SK-N-SH (cell line): ENCODE measurements around the gene AGAP1. TPM values are rescaled to one million over a fixed set of nuclear protein-coding genes. Genes with fewer than 3 reads are reported as not detected.

Experiments used
- CTCF ChIA-PET: fragments of 300-600, 350-600 bp; formaldehyde crosslinking; extraction: SDS; loops from one replicate; lab custom pipeline; 2021; lab: Yijun Ruan, JAX
- POLR2A ChIA-PET: fragments of 350-600 bp; sonication (Branson Sonifier 250); formaldehyde crosslinking; extraction: SDS; loops from one replicate; lab custom pipeline; 2020; ENCODE audit warnings: antibody characterized with exemption, inconsistent platforms; lab: Yijun Ruan, JAX
- DNase-seq: peaks from one replicate; pipeline ENCODE4 v3.0.0; 2012
- H2AFZ ChIP-seq: fragments of 200-600 bp; sonication (generic); 2 replicates; pipeline ENCODE4 v1.8.1; 2016; ENCODE audit warnings: antibody characterized with exemption, mild to moderate bottlenecking, low read depth
- H3F3A ChIP-seq: fragments of 200-600 bp; sonication (generic); replicated peaks from 2 replicates; pipeline ENCODE3; 2016; ENCODE audit warnings: antibody characterized with exemption, mild to moderate bottlenecking; ENCODE audit not compliant: insufficient read depth
- H3K27ac ChIP-seq, 2 experiments: fragments of 200-500 bp in 1 of 2; fragments of 200-600 bp in 1 of 2; sonication (Bioruptor generic) in 1 of 2; sonication (generic), shearing (Covaris generic) in 1 of 2; 2 replicates each; pipeline versions ENCODE4 v1.5.1 to v1.6.1; 2014 to 2016; ENCODE audit warnings: low read depth in 2 of 2, inconsistent platforms in 1 of 2, low read length in 1 of 2, mild to moderate bottlenecking in 1 of 2, mixed read lengths in 1 of 2
- H3K27me3 ChIP-seq: fragments of 200-600 bp; sonication (generic), shearing (Covaris generic); 2 replicates; pipeline ENCODE4 v1.6.1; 2016; ENCODE audit warnings: mixed run types; ENCODE audit not compliant: insufficient read depth
- H3K36me3 ChIP-seq, 2 experiments: fragments of 200-500 bp in 1 of 2; fragments of 200-600 bp in 1 of 2; sonication (Bioruptor generic) in 1 of 2; sonication (generic) in 1 of 2; replicated peaks in 1 of 2; 2 replicates each; pipeline versions ENCODE3 to v1.5.1; 2014 to 2016; ENCODE audit warnings: low read length in 1 of 2, mild to moderate bottlenecking in 1 of 2; ENCODE audit not compliant: insufficient read depth in 2 of 2, control insufficient read depth in 1 of 2
- H3K4me1 ChIP-seq, 2 experiments: fragments of 200-500 bp in 1 of 2; fragments of 200-600 bp in 1 of 2; sonication (Bioruptor generic) in 1 of 2; sonication (generic), shearing (Covaris generic) in 1 of 2; 2 replicates each; pipeline versions ENCODE4 v1.5.1 to v1.6.1; 2014 to 2016; ENCODE audit warnings: low read depth in 1 of 2, low read length in 1 of 2, mixed run types in 1 of 2; ENCODE audit not compliant: insufficient read depth in 2 of 2, control insufficient read depth in 1 of 2
- H3K4me2 ChIP-seq: fragments of 200-600 bp; sonication (generic), shearing (Covaris generic); 2 replicates; pipeline ENCODE4 v1.6.1; 2017; ENCODE audit warnings: mixed run types
- H3K4me3 ChIP-seq, 2 experiments: fragments of 200-500 bp in 1 of 2; fragments of 200-600 bp in 1 of 2; sonication (Bioruptor generic) in 1 of 2; sonication (generic), shearing (Covaris generic) in 1 of 2; 2 replicates each; pipeline versions ENCODE4 v1.5.1 to v1.8.1; 2014 to 2016; ENCODE audit warnings: low read depth in 2 of 2, inconsistent platforms in 1 of 2, low read length in 1 of 2, mild to moderate bottlenecking in 1 of 2, mixed read lengths in 1 of 2, moderate library complexity in 1 of 2
- H3K79me2 ChIP-seq: fragments of 200-600 bp; sonication (generic); 2 replicates; pipeline ENCODE4 v1.8.1; 2017; ENCODE audit warnings: mild to moderate bottlenecking; ENCODE audit not compliant: insufficient read depth
- H3K9ac ChIP-seq: fragments of 200-600 bp; sonication (generic); 2 replicates; pipeline ENCODE4 v1.6.1; 2017; ENCODE audit warnings: mixed run types
- H3K9me2 ChIP-seq: fragments of 200-600 bp; sonication (generic); 2 replicates; pipeline ENCODE4 v1.6.1; 2017; ENCODE audit warnings: mixed run types
- H3K9me3 ChIP-seq: fragments of 200-600 bp; sonication (generic); 2 replicates; pipeline ENCODE4 v1.6.1; 2017; ENCODE audit warnings: mixed run types, mild to moderate bottlenecking, moderate library complexity
- H4K20me1 ChIP-seq: fragments of 200-600 bp; sonication (generic); 2 replicates; pipeline ENCODE4 v1.6.1; 2017; ENCODE audit warnings: mild to moderate bottlenecking, mixed run types; ENCODE audit not compliant: insufficient read depth
- CHD2 ChIP-seq: fragments of 150-350 bp; IDR thresholded peaks from 2 replicates; pipeline ENCODE4 v1.6.1; 2018; ENCODE audit warnings: low read length; ENCODE audit not compliant: partially characterized antibody
- ELF1 ChIP-seq: IDR thresholded peaks from 2 replicates; pipeline ENCODE4 v1.4.0; 2012
- EP300 ChIP-seq, 2 experiments: IDR thresholded peaks; 2 replicates each; pipeline versions ENCODE4 v1.4.0 to v1.6.1; 2012; ENCODE audit warnings: borderline replicate concordance in 1 of 2, low read depth in 1 of 2, low read length in 1 of 2
- EZH2phosphoT487 ChIP-seq: fragments of 200-600 bp; sonication (generic); IDR thresholded peaks from 2 replicates; pipeline ENCODE4 v1.6.1; 2017; ENCODE audit warnings: low read depth, mixed run types, mild to moderate bottlenecking, antibody characterized with exemption, moderate library complexity, borderline replicate concordance
- FOSL2 ChIP-seq: IDR thresholded peaks from 2 replicates; pipeline ENCODE4 v1.4.0; 2012; ENCODE audit warnings: low read depth, mild to moderate bottlenecking, moderate library complexity, borderline replicate concordance
- FOXJ3 ChIP-seq: sonication (generic); formaldehyde crosslinking; IDR thresholded peaks from 2 replicates; pipeline ENCODE4 v1.5.1; 2020; ENCODE audit warnings: mild to moderate bottlenecking, missing genetic modification reagents
- GABPA ChIP-seq: IDR thresholded peaks from 2 replicates; pipeline ENCODE4 v1.4.0; 2012; ENCODE audit warnings: low read depth, mild to moderate bottlenecking
- GATA2 ChIP-seq: sonication (generic); formaldehyde crosslinking; IDR thresholded peaks from 2 replicates; pipeline ENCODE4 v1.5.0; 2020; ENCODE audit warnings: mild to moderate bottlenecking, missing genetic modification reagents
- JUND ChIP-seq: IDR thresholded peaks from 2 replicates; pipeline ENCODE4 v1.4.0; 2012
- MEF2A ChIP-seq: IDR thresholded peaks from 2 replicates; pipeline ENCODE4 v1.4.0; 2012; ENCODE audit warnings: low read depth, borderline replicate concordance
- MXI1 ChIP-seq: IDR thresholded peaks from 2 replicates; pipeline ENCODE4 v1.6.1; 2012; ENCODE audit warnings: mild to moderate bottlenecking, low read depth, low read length, improper control_type of control experiment
- POLR2AphosphoS5 ChIP-seq: IDR thresholded peaks from 2 replicates; pipeline ENCODE4 v1.6.1; 2012; ENCODE audit warnings: low read depth, low read length
- RAD21 ChIP-seq: IDR thresholded peaks from 2 replicates; pipeline ENCODE4 v1.6.1; 2012; ENCODE audit warnings: mild to moderate bottlenecking, low read length
- RFX5 ChIP-seq: IDR thresholded peaks from 2 replicates; pipeline ENCODE4 v1.6.1; 2012; ENCODE audit warnings: mild to moderate bottlenecking, improper control_type of control experiment, low read length
- RXRA ChIP-seq: IDR thresholded peaks from 2 replicates; pipeline ENCODE4 v1.4.0; 2012; ENCODE audit warnings: low read depth, mild to moderate bottlenecking, borderline replicate concordance
- SIN3A ChIP-seq: IDR thresholded peaks from 2 replicates; pipeline ENCODE4 v1.6.1; 2012; ENCODE audit warnings: low read depth, mild to moderate bottlenecking, low read length, moderate library complexity, borderline replicate concordance
- SMC3 ChIP-seq: IDR thresholded peaks from 2 replicates; pipeline ENCODE4 v1.6.1; 2012; ENCODE audit warnings: low read depth, low read length, improper control_type of control experiment
- TAF1 ChIP-seq: IDR thresholded peaks from 2 replicates; pipeline ENCODE4 v1.6.1; 2012; ENCODE audit warnings: low read depth, mild to moderate bottlenecking, low read length, moderate library complexity, borderline replicate concordance
- TCF12 ChIP-seq: IDR thresholded peaks from 2 replicates; pipeline ENCODE4 v1.4.0; 2012
- WGBS: methylation state at CpG from one replicate; pipeline ENCODE4 v1.1.6; 2017; ENCODE audit warnings: low lambda C conversion rate; 5-methylcytosine and 5-hydroxymethylcytosine counted together
- polyA plus RNA-seq, 3 experiments: library from polyadenylated mRNA; depleted of rRNA; stranded (reverse); fragments of >200 nt; gene quantifications; 2 replicates each; pipeline ENCODE4 v1.2.3, GENCODE V29; 2012
- TF ChIP-seq, protein P1 (sequence below): fragments of 150-350 bp; IDR thresholded peaks from 2 replicates; pipeline ENCODE4 v1.6.1; 2016; ENCODE audit warnings: mild to moderate bottlenecking, low read depth, low read length
- TF ChIP-seq, protein P2 (sequence below): IDR thresholded peaks from 2 replicates; pipeline ENCODE4 v1.4.0; 2012; ENCODE audit warnings: low read depth

The AGAP1 gene
- polyA plus RNA-seq, 1 of the 3 experiments (the other 2 are of a cell fraction): 8.8 TPM

DNA sequence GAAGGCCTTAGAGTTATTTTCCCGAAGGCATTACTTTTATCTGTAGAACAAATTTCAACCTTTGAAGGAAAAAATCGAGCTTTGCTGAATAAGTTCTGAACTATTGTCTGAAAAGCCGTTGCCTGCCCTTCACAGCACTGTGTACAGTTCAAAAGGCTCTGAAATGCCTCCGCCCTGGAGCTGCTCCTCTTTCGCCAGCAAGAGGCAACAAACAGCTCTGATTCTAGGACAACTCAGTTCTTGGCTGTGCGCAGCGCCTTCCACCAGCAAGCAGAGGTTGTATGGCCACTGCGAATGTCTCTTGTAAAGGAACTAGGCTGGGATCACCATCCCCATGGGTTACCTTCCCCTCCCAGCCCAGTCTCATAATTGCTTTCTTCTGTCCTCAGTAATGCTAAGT is 365.8 kb downstream of the AGAP1 start:
- no peak overlapping the region for H3K9ac ChIP-seq
- H3K27me3 ChIP-seq: no peaks in the 10 kb centered on the region
- no peaks in the 10 kb centered on the region for H3K9me2 ChIP-seq
- WGBS: 92% methylated on average over 8 of the region's 8 CpGs
- no peak overlapping the region for H3K27ac ChIP-seq
- peaks cover 0 to 13% of the 10 kb centered on the region in 2 experiments; a peak in 1 of 4 replicates for H3K4me1 ChIP-seq
- no peak for DNase-seq
- H4K20me1 ChIP-seq: no peaks in the 10 kb centered on the region
- H3F3A ChIP-seq: no peaks in the 10 kb centered on the region
- H3K36me3 ChIP-seq: no peaks in the 10 kb centered on the region
- ChIA-PET CTCF (interaction anchor here (0.6 to 1.3 kb wide), 2 partner anchors 80 to 161 kb away, joined by 3 to 4 read pairs; no protein-coding TSS in a partner anchor), POLR2A (no interaction called here)
- no peak overlapping the region for H3K4me3 ChIP-seq
- H2AFZ ChIP-seq: no peak overlapping the region
- H3K79me2 ChIP-seq: no peaks in the 10 kb centered on the region
- no peak for TF ChIP-seq RAD21
- TF ChIP-seq GATA2 (CRISPR knock-in tag): no peak
- TF ChIP-seq, protein P1, sequence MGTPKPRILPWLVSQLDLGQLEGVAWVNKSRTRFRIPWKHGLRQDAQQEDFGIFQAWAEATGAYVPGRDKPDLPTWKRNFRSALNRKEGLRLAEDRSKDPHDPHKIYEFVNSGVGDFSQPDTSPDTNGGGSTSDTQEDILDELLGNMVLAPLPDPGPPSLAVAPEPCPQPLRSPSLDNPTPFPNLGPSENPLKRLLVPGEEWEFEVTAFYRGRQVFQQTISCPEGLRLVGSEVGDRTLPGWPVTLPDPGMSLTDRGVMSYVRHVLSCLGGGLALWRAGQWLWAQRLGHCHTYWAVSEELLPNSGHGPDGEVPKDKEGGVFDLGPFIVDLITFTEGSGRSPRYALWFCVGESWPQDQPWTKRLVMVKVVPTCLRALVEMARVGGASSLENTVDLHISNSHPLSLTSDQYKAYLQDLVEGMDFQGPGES: no peak
- TF ChIP-seq ELF1: no peak
- TF ChIP-seq FOSL2: no peak
- no peak for TF ChIP-seq GABPA
- no peak for TF ChIP-seq MEF2A
- no peak for TF ChIP-seq EP300 (IDR thresholded peaks at IDR 0.05; ENCODE audit: borderline replicate concordance in 1 of 2, low read depth in 1 of 2, low read length in 1 of 2)
- no peak overlapping the region for H3K4me2 ChIP-seq
- H3K9me3 ChIP-seq: no peaks in the 10 kb centered on the region

DNA sequence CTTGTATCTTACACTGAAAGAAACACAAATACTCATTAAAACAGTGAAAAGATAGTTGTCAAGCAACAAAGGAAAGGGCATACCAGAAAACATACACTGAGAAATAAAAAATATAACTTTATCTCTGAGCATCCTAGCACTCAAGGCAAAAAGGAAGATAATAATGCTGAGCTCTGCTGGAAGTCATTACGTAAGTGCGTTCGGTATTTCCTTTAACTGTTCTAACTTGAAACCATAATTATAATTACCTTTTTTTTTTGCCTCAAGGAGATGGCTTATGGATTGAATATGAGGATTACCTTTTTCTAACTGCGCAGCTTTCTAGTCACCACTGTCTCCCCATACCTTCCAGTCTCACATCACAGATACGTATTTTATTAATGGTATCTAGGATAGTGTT is 366.3 kb downstream of the AGAP1 start:
- no peak for DNase-seq

DNA sequence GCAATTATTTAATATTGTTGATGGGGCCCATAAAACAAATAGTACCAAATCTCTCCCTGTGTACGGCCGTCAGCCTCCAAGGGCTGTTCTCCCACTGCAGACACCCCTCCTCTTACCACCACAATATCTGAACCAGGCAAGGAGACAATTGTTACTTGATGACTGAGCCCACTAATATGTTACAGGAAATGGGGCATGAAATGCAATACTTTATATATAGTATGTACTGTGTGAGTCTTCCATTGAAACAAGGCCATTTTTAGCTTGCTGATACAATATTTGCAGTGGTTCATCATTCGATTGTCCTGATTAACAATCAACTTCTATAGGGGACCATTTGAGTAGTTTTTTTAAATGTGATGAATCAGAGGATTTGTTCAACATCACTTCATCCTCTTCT is 367.0 kb downstream of the AGAP1 start:
- H3K79me2 ChIP-seq: no peaks in the 10 kb centered on the region
- no peaks in the 10 kb centered on the region for H3F3A ChIP-seq
- no peak overlapping the region for H3K4me3 ChIP-seq
- ChIA-PET CTCF (interaction anchor here (1.3 kb wide), 1 partner anchor 81 kb away, joined by 4 read pairs; no protein-coding TSS in a partner anchor), POLR2A (no interaction called here)
- TF ChIP-seq RXRA (no peak), GATA2 (CRISPR knock-in tag) (no peak), POLR2AphosphoS5 (no peak), EP300 (IDR thresholded peaks at IDR 0.05; ENCODE audit: borderline replicate concordance in 1 of 2, low read depth in 1 of 2, low read length in 1 of 2) (no peak), CHD2 (no peak), FOXJ3 (CRISPR knock-in tag) (no peak), EZH2phosphoT487 (no peak), TAF1 (no peak), TCF12 (no peak), GABPA (no peak), RAD21 (no peak), JUND (no peak), MEF2A (no peak), ELF1 (no peak), RFX5 (no peak)
- TF ChIP-seq, protein P2, sequence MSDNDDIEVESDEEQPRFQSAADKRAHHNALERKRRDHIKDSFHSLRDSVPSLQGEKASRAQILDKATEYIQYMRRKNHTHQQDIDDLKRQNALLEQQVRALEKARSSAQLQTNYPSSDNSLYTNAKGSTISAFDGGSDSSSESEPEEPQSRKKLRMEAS: no peak
- H3K27ac ChIP-seq: no peak overlapping the region
- no peaks in the 10 kb centered on the region for H3K9me3 ChIP-seq
- DNase-seq: no peak
- H3K9ac ChIP-seq: no peak overlapping the region
- no peaks in the 10 kb centered on the region for H3K27me3 ChIP-seq
- no peak overlapping the region for H3K4me2 ChIP-seq
- H3K4me1 ChIP-seq: peaks cover 0 to 13% of the 10 kb centered on the region in 2 experiments; a peak in 1 of 4 replicates
- H3K36me3 ChIP-seq: no peaks in the 10 kb centered on the region
- H4K20me1 ChIP-seq: no peaks in the 10 kb centered on the region
- no peaks in the 10 kb centered on the region for H3K9me2 ChIP-seq
- H2AFZ ChIP-seq: no peak overlapping the region
- 89% methylated on average over 3 of the region's 3 CpGs for WGBS

More for the DNA sequence above, 366.3 kb downstream of the AGAP1 start:
- no peak for TF ChIP-seq SMC3
- no peak for TF ChIP-seq MXI1
- TF ChIP-seq EP300 (IDR thresholded peaks at IDR 0.05; ENCODE audit: borderline replicate concordance in 1 of 2, low read depth in 1 of 2, low read length in 1 of 2): no peak
- TF ChIP-seq SIN3A: no peak
- no peak for TF ChIP-seq EZH2phosphoT487
- CTCF ChIA-PET: interaction anchor here (0.6 to 1.3 kb wide), 2 partner anchors 81 to 160 kb away, joined by 3 to 4 read pairs; no protein-coding TSS in a partner anchor
- Histone ChIP-seq H3K4me2 (no peak overlapping the region), H3F3A (no peaks in the 10 kb centered on the region), H3K9me3 (no peaks in the 10 kb centered on the region), H3K36me3 (no peaks in the 10 kb centered on the region), H3K9ac (no peak overlapping the region), H3K27me3 (no peaks in the 10 kb centered on the region), H3K4me3 (no peak overlapping the region), H3K79me2 (no peaks in the 10 kb centered on the region), H4K20me1 (no peaks in the 10 kb centered on the region), H3K27ac (no peak overlapping the region), H3K9me2 (no peaks in the 10 kb centered on the region), H3K4me1 (peaks cover 0 to 13% of the 10 kb centered on the region in 2 experiments; a peak in 1 of 4 replicates), H2AFZ (no peak overlapping the region)
- POLR2A ChIA-PET: no interaction called here
- WGBS: 94% methylated on average over 5 of the region's 5 CpGs
